GM19328 (cell line): ENCODE measurements around the gene CHCHD4.
"Not testable (repeated sequence)": the region's sequence is repeated elsewhere in the genome, so short reads cannot be mapped to it uniquely, and the experiment has no call there.

Experiments
- ATAC-seq: cut with Tn5 transposase; IDR thresholded peaks from one replicate; pipeline ENCODE4 v1.9.1; 2021; ENCODE audit warnings: mild to moderate bottlenecking, moderate library complexity; ENCODE audit not compliant: unreplicated experiment

The CHCHD4 gene

DNA sequence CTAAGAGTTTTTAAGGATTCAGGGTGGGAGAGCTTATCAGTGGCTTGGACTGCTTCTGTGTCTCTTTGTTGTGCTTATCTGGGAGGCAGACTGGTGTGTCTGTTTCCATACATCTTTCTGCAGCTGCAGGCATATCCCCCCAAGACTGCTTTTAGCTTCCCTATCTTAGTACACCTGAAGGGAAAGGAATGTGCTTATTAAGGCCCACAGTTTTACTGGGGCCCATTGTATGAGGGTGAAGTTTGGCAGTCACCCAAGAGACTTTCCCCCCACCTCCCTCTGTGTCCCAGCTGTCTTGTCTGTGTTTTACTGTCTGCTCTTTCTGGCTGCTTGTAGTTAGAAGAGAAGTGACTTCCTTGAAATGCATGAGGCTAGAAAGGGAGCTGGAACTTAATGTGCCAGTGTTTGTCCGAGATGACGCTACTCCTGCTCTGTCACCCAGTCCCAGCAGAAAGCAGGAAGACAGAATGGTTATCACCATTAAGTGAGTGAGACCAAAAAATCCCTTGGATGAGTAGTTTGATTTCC is 3.7 kb downstream of the CHCHD4 start:
- not testable (repeated sequence) for ATAC-seq

GRCh38 chr3:14120111-14120920 is 4.4 kb downstream of the CHCHD4 start:
- ATAC-seq: no peak

- ATAC-seq: no peak
Observed at GRCh38 chr3:14119651-14120050, 5.0 kb downstream of the CHCHD4 start.

DNA sequence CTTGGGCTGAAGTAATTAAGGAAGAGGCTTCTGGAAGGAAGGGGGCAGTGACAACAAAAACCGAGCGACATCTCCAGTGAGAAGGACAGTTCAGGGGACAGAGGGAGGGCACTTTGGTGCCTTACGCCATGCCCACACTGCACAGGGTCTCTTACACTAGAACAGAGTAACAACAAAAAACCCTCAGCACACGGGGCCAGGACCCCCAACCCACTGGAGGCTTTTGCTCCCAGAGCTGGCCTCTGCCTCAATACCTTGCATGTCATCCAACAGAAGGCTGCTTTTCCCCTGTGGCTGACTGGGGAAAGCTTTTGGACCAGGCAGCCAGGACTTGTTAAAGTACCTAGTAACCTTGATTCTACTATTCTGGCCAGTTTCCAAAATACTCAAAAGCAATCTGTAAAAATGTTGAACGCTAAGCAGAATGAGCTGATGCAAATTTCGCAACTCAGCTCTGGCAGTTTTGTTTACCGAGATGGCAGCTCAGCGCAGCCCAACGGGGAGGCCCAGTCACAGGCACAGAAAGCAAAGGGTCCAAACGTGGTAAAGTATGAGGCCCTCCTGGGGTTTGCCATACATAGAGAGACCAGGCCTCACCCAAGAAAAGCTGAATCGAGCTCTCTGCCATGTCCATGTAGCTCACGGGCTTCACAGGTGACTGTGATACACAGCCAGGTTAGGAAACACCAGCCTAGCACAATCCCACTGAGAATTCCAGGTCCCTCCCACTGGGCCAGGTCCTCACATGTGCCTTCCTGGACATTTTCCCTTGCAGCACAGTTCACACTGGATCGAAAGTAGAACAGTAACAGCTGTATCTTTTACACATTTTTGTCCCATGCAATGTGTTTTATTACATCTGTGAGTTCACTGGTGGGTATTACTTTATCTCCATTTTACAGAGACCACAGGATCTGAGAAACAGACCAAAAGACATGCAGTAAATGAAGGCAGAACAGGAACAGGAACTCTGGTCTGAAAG is 6.0 kb downstream of the CHCHD4 start:
- ATAC-seq: no peak

DNA sequence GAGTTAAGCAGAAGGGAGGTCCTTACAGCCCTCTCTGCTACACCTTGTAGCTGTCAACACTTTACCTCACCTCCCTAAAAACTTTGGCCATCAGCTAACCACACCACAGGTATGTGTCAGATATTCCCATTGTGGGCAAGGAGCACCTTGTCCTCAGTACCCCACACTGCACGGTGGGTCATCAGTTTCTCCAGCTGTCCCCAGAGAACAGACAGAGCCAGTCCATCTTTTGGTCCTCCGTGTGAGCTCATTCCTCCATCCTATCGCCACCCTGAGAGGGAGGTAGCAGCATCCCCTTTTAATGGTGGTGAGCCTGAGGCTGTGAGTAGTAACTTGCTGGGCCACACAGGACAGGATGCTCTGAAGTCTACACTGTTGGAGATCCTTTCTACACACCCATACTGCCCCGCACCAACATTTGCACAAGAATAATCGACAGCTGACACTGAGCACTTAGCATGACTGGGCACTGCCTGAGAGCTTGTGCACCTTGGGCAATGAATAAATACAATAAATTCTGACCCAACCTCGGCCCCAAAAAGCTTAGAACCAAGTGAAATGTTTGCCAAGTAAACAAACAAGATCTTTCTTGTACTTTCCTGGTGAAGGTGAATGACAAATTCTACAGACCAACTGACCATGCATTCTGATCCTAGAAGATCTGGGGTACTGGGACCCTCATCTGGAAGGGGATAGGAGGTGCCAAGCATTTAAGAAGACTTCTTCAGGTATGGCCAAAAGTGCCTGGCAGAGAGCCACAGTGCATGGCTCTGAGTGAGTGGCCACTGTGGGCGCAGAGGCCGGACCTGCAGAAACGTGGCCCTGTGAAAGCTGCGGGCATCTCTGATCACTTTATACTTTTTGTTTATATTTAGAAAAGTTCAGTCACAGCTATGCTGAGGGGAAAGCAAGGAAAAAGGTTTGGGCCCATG is 6.9 kb downstream of the CHCHD4 start:
- ATAC-seq: no peak

DNA sequence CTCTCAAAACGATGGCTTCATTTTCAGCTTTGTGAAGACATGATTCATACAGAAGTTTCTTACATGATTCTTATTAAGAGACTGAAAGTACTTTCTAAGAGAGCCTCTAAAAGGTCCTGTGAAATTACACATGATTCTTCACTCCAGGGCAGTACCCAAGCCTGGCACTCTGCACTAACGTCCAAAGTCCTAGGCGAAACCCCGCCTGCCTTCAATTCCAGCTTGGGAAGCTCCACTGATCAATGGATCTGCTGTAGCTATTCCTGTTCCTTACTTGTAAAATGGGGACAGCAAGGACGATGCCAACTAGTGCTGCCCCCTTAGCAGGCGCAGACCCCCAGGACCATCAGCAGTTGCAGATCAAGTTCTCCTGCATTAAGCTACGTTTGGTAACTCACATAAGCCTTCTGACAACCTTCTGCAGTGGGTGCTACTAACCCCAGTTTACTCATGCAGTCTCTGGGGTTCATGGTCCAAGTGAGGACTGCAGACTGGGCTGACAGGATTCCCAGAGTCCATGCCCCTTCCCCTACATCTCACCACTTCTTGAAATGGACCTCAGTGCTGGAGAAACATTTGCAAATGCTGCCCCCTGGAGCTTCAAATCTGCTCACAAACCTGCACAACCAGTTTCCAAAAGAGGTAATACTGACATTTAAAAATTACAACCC is 10.6 kb downstream of the CHCHD4 start:
- ATAC-seq: no peak

DNA sequence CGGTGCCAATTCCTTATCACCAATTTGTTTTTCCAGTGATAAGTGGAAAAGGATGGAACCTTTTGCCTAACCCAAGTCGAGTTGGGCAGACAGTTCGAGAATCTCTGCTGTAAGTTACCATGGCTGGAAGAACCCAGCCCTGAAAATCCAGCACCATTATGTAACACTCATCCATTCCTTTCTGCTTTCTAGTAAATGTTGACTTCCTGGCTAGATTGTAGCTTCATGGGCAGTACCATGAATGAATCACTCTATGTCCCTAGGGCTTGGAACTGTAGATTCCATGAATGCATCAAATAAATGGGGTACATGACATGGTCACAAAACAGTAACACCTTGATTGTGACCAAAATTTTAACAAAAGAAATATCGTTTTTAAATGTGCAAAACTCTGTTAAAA is 14.0 kb downstream of the CHCHD4 start:
- no peak for ATAC-seq

DNA sequence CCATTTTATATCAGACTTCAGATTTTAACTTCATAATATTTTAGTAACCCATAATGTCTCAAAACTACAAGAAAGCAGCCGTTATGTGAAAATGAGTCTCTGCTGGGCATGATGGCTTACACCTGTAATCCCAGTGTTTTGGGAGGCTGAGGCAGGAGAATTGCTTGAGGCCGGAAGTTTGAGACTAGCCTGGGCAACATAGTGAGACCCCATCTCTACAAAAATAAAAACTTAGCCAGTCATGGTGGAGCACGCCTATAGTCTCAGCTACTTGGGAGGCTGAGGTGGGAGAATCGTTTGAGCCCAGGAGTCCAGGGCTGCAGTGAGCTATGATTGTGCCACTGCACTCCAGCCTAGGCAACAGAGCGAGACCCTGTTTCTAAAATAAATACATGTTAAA is 14.8 kb downstream of the CHCHD4 start:
- not testable (repeated sequence) for ATAC-seq

- ATAC-seq: no peak
Observed at GRCh38 chr3:14097616-14098391, 26.9 kb downstream of the CHCHD4 start.

DNA sequence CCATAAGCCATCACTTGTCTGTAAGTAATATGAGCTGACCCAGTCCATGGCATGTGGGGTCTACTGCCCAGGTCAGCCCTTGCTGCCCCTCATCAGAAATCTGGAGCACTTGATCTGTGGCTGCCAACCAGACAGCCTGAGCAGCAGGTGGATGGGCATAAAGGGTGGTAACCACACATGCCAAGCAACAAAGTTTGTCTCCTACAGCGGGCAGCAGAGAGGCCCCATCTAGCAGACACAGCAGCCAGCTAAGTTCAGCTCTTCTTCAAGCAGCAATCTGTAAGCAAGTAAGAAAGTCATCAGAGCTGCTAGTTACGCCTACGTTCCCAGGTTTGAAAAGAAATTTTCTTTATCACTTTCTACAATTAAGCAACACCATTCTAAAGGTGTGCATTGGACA is 27.9 kb downstream of the CHCHD4 start:
- no peak for ATAC-seq

GRCh38 chr3:14093831-14094230 is 30.8 kb downstream of the CHCHD4 start:
- no peak for ATAC-seq

GRCh38 chr3:14092464-14092863 is 32.2 kb downstream of the CHCHD4 start:
- ATAC-seq: no peak

DNA sequence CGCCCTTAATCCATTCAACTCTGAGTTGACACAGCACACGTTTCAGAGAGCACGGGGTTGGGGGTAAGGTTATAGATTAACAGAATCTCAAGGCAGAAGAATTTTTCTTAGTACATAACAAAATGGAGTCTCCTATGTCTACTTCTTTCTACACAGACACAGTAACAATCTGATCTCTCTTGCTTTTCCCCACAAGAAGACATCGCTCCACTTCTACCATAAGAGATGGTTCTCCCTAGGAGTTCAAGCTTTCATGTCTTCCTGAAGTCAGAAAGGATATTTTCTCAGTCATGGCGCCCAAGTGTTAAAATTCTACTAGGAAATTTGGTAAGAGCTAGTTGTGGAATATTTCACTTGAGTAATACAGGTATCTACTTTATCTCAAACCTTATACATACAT is 32.7 kb downstream of the CHCHD4 start:
- not testable (repeated sequence) for ATAC-seq

DNA sequence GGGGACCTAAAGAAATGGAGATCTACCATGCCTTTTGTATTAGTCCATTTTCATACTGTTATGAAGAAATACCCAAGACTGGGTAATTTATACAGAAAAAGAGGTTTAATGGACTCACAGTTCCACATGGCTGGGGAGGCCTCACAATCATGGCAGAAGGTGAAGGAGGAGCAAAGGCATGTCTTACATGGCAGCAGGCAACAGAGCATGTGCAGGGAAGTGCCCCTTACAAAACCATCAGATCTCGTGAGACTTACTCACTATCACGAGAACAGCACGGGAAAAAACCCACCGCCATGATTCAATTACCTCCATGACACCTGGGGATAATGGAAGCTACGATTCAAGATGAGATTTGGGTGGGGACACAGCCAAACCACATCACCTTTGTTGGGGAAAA is 37.2 kb downstream of the CHCHD4 start:
- not testable (repeated sequence) for ATAC-seq

- ATAC-seq: no peak
Observed at GRCh38 chr3:14082108-14082657, 42.5 kb downstream of the CHCHD4 start.

DNA sequence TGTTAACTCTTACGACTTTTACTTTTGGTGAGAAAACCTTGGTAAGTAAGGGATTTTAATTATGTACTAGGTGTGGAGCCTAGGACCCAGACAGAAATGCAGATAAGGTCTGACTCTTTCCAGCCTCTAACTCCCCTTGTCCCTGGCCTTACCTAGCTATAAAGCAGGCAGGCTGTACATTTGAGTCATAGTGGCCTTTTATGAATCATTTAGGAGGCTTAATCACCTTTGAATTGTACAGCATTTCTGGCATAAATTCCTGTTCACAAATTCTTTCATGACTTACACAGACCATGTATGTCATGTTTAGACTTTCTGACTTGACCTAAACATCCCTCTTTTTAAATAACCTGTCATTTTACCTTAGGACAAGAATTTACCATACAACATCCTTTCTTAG is 47.4 kb downstream of the CHCHD4 start:
- ATAC-seq: no peak

DNA sequence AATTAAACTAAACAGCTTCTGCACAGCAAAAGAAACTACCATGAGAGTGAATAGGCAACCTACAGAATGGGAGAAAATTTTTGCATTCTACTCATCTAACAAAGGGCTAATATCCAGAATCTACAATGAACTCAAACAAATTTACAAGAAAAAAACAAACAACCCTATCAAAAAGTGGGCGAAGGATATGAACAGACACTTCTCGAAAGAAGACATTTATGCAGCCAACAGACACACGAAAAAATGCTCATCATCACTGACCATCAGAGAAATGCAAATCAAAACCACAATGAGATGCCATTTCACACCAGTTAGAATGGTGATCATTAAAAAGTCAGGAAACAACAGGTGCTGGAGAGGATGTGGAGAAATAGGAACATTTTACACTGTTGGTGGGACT is 49.4 kb downstream of the CHCHD4 start:
- ATAC-seq: not testable (repeated sequence)

- no peak for ATAC-seq
Observed at GRCh38 chr3:14064910-14065309, 59.8 kb downstream of the CHCHD4 start.

DNA sequence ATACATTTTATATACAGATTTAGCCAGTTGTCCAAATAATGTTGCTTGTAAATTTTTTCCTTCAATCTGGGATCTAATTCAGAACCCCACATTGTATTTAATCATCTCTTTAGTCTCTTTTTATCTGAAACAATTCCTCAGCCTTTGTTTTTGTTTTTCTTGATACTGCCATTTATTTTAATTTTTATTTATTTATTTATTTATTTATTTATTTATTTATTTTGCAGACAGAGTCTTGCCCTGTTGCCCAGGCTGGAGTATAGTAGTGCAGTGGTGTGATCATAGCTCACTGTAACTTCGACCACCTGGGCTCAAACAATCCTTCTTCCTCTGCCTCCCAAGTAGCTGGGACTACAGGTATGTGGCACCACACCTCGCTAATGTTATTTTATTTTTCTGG is 61.5 kb downstream of the CHCHD4 start:
- ATAC-seq: no peak
